DMS153 treated with DMSO at 0.1 percent for 48 hours (cell line): Measurements from ENCODE around the gene UBXN4.
A peak's percentile ranks its signal among the peaks of the same experiment; 100 is the strongest.
"Not testable (repeated sequence)": the region's sequence is repeated elsewhere in the genome, so short reads cannot be mapped to it uniquely, and the experiment has no call there.

ENCODE experiments used
- DNase-seq: peaks from one replicate; lab custom pipeline; 2025; ENCODE audit not compliant: unreplicated experiment; lab: John Stamatoyannopoulos, UW

UBXN4 gene

GRCh38 chr2:135762022-135762421, 20.4 kb downstream of the UBXN4 start:
- no peak for DNase-seq

GRCh38 chr2:135762530-135762929, 20.9 kb downstream of the UBXN4 start:
- DNase-seq, result no peak

- DNase-seq, result no peak
Observed at GRCh38 chr2:135768863-135769262, 27.2 kb downstream of the UBXN4 start.

GRCh38 chr2:135773319-135773718, 31.7 kb downstream of the UBXN4 start:
- no peak for DNase-seq

- DNase-seq, result no peak
Observed at GRCh38 chr2:135773917-135774316, 32.3 kb downstream of the UBXN4 start.

GRCh38 chr2:135775420-135775819, 33.8 kb downstream of the UBXN4 start:
- no peak for DNase-seq

GRCh38 chr2:135776367-135776766, 34.7 kb downstream of the UBXN4 start:
- no peak for DNase-seq

- no peak for DNase-seq
Observed at GRCh38 chr2:135782231-135782630, 40.6 kb downstream of the UBXN4 start.

- no peak for DNase-seq
Observed at GRCh38 chr2:135783439-135783838, 41.8 kb downstream of the UBXN4 start.

- DNase-seq, result no peak
Observed at GRCh38 chr2:135785032-135785431, 43.4 kb downstream of the UBXN4 start.

GRCh38 chr2:135786823-135787222, 45.2 kb downstream of the UBXN4 start:
- DNase-seq, result no peak

GRCh38 chr2:135790423-135790822, 48.8 kb downstream of the UBXN4 start:
- DNase-seq, result no peak

- DNase-seq, result no peak
Observed at GRCh38 chr2:135791418-135792190, 49.9 kb downstream of the UBXN4 start.

- no peak for DNase-seq
Observed at GRCh38 chr2:135792401-135793150, 50.9 kb downstream of the UBXN4 start.

GRCh38 chr2:135795641-135796040, 54.0 kb downstream of the UBXN4 start:
- not testable (repeated sequence) for DNase-seq

- DNase-seq, result no peak
Observed at GRCh38 chr2:135796606-135797005, 55.0 kb downstream of the UBXN4 start.

- DNase-seq, result peak; percentile 18
Observed at GRCh38 chr2:135797497-135798274, 56.0 kb downstream of the UBXN4 start.

GRCh38 chr2:135798275-135798705, 56.6 kb downstream of the UBXN4 start:
- DNase-seq, result no peak

GRCh38 chr2:135798762-135799161, 57.1 kb downstream of the UBXN4 start:
- DNase-seq, result no peak

GRCh38 chr2:135799738-135800137, 58.1 kb downstream of the UBXN4 start:
- no peak for DNase-seq
